Measurements from ENCODE around the gene ACTG2. TPM values are rescaled to one million over a fixed set of nuclear protein-coding genes. Genes with fewer than 3 reads are reported as not detected.
"Not testable (repeated sequence)": the region's sequence is repeated elsewhere in the genome, so short reads cannot be mapped to it uniquely, and the experiment has no call there.

ACTG2 gene
- total and polyA plus RNA-seq, 2 donors (not counting 1 experiment from before 2014, with no cell fraction given): not detected

DNA sequence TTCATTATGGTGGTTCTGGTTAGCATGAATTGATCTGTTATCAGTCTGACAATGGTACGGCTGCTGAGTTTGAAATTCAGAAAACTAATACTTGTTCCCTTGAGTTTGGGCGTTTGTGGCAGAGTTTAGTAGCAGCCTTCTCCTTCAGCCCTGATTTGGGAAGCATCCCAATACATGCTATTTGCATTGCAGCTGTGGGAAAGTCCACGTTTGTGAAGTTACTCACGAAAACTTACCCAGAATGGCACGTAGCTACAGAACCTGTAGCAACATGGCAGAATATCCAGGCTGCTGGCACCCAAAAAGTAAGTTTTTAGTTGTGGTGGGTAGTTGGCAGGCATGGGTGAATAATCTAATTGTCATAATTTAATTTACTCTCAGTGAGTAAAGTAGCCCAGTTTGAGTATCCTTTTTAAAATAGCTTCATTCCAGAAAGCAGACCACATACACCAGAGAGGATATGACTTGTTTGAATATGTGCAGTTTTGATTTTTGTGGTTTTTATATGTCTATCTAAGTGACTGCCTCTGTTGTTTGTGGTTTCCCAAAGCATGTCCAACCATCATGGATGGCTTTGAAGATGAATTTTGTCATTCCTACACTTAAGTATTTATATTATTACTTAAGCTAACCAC lies 46.0 kb downstream of the ACTG2 start:
- intact Hi-C loops (cut with micrococcal nuclease): no loop called here
- no peak overlapping the region for H3K4me3 Mint-ChIP-seq
- H3K27ac Mint-ChIP-seq: no peak overlapping the region

DNA sequence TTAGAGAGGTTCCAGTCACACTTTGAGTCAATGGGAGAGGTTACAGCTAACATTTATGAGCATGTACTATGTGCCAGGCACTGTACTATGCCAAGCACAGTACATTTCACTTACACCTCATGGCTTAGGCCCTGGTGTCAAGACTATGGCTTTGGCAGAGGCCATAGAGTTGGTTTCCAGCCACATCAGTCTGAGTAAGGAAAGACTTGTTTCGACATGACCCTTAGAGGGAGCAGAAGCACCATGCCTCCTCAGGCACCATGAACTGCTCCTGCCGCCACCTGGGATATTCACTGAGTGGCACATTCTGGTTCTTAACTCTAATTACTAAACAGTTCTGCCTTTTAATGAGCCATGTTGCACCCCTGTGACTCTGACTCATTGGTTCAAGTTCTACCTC lies 46.6 kb downstream of the ACTG2 start:
- peaks cover 11 to 53% of the 10 kb centered on the region in 2 experiments for H3K36me3 ChIP-seq (replicated peaks in 1 of 2; ENCODE audit: control extremely low read depth in 1 of 2, control insufficient read depth in 1 of 2, extremely low read depth in 1 of 2, insufficient read depth in 2 of 2, low read length in 1 of 2)
- no peak overlapping the region for H2AFZ ChIP-seq (ENCODE audit: insufficient read depth, low read depth, low read length, poor library complexity, severe bottlenecking)
- intact Hi-C loops (cut with micrococcal nuclease): no loop called here
- WGBS (ENCODE audit: insufficient coverage): 79% methylated on average over 2 of the region's 2 CpGs
- H3K27ac ChIP-seq (ENCODE audit: low read length in 2 of 2): no peak overlapping the region
- Mint-ChIP-seq H3K9me3 (ENCODE audit: insufficient read depth) (no peaks in the 10 kb centered on the region), H3K27me3 (no peaks in the 10 kb centered on the region), H3K27ac (no peak overlapping the region), H3K4me3 (no peak overlapping the region), H3K4me1 (peaks cover 42% of the 10 kb centered on the region)
- no peaks in the 10 kb centered on the region for H3K9me3 ChIP-seq (ENCODE audit: control extremely low read depth in 1 of 3, control insufficient read depth in 2 of 3, insufficient read depth in 1 of 3, low read length in 2 of 3)
- POLR2A ChIA-PET: no interaction called here
- CTCF ChIA-PET: interaction anchor here (1.1 to 1.8 kb wide), 2 partner anchors 11 to 140 kb away, joined by 3 to 4 read pairs; no protein-coding TSS in a partner anchor
- no peak overlapping the region for H3K9ac ChIP-seq (ENCODE audit: low read length)
- no peak for ATAC-seq (ENCODE audit: low read depth)
- H3K4me2 ChIP-seq (replicated peaks; ENCODE audit: low read depth, low read length, poor library complexity, severe bottlenecking): no peak overlapping the region
- no peaks in the 10 kb centered on the region for H3K27me3 ChIP-seq (replicated peaks in 1 of 4; ENCODE audit: control extremely low read depth in 1 of 4, control insufficient read depth in 3 of 4, insufficient read depth in 4 of 4, low read length in 3 of 4)
- peaks cover 91% of the 10 kb centered on the region for H3K79me2 ChIP-seq (ENCODE audit: control insufficient read depth, insufficient read depth, low read length)
- no peak for DNase-seq
- peaks cover 73% of the 10 kb centered on the region for H4K20me1 ChIP-seq (ENCODE audit: control insufficient read depth, insufficient read depth, low read length, poor library complexity, severe bottlenecking)
- peaks cover 0 to 12% of the 10 kb centered on the region in 2 donors for H3K4me1 ChIP-seq (ENCODE audit: control insufficient read depth in 2 of 2, insufficient read depth in 2 of 2, low read length in 2 of 2)
- TF ChIP-seq, protein P1, sequence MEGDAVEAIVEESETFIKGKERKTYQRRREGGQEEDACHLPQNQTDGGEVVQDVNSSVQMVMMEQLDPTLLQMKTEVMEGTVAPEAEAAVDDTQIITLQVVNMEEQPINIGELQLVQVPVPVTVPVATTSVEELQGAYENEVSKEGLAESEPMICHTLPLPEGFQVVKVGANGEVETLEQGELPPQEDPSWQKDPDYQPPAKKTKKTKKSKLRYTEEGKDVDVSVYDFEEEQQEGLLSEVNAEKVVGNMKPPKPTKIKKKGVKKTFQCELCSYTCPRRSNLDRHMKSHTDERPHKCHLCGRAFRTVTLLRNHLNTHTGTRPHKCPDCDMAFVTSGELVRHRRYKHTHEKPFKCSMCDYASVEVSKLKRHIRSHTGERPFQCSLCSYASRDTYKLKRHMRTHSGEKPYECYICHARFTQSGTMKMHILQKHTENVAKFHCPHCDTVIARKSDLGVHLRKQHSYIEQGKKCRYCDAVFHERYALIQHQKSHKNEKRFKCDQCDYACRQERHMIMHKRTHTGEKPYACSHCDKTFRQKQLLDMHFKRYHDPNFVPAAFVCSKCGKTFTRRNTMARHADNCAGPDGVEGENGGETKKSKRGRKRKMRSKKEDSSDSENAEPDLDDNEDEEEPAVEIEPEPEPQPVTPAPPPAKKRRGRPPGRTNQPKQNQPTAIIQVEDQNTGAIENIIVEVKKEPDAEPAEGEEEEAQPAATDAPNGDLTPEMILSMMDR (IDR thresholded peaks at IDR 0.05): no peak
- TF ChIP-seq EZH2 (IDR thresholded peaks at IDR 0.05; ENCODE audit: borderline replicate concordance, insufficient read depth, low read depth, low read length, poor library complexity, severe bottlenecking): no peak
- no peak overlapping the region for H3K4me3 ChIP-seq (ENCODE audit: control extremely low read depth in 1 of 5, extremely low read depth in 1 of 5, insufficient read depth in 1 of 5, low read depth in 2 of 5, low read length in 4 of 5)

More for the DNA sequence above, 46.0 kb downstream of the ACTG2 start:
- DNase-seq (no peak), ATAC-seq (ENCODE audit: low read depth) (no peak)
- POLR2A ChIA-PET: no interaction called here
- H3K4me1 Mint-ChIP-seq: peaks cover 41% of the 10 kb centered on the region
- Histone ChIP-seq H2AFZ (ENCODE audit: insufficient read depth, low read depth, low read length, poor library complexity, severe bottlenecking) (no peak overlapping the region), H3K79me2 (ENCODE audit: control insufficient read depth, insufficient read depth, low read length) (peaks cover 91% of the 10 kb centered on the region), H3K27ac (ENCODE audit: low read length in 2 of 2) (peak overlapping the region in 1 of 2 donors; percentile 16), H3K36me3 (replicated peaks in 1 of 2; ENCODE audit: control extremely low read depth in 1 of 2, control insufficient read depth in 1 of 2, extremely low read depth in 1 of 2, insufficient read depth in 2 of 2, low read length in 1 of 2) (peaks cover 11 to 49% of the 10 kb centered on the region in 2 experiments), H3K27me3 (replicated peaks in 1 of 4; ENCODE audit: control extremely low read depth in 1 of 4, control insufficient read depth in 3 of 4, insufficient read depth in 4 of 4, low read length in 3 of 4) (no peaks in the 10 kb centered on the region), H3K9ac (ENCODE audit: low read length) (no peak overlapping the region), H3K9me3 (ENCODE audit: control extremely low read depth in 1 of 3, control insufficient read depth in 2 of 3, insufficient read depth in 1 of 3, low read length in 2 of 3) (no peaks in the 10 kb centered on the region), H3K4me2 (replicated peaks; ENCODE audit: low read depth, low read length, poor library complexity, severe bottlenecking) (no peak overlapping the region), H3K4me3 (ENCODE audit: control extremely low read depth in 1 of 5, extremely low read depth in 1 of 5, insufficient read depth in 1 of 5, low read depth in 2 of 5, low read length in 4 of 5) (no peak overlapping the region), H3K4me1 (ENCODE audit: control insufficient read depth in 2 of 2, insufficient read depth in 2 of 2, low read length in 2 of 2) (peaks cover 0 to 12% of the 10 kb centered on the region in 2 donors), H4K20me1 (ENCODE audit: control insufficient read depth, insufficient read depth, low read length, poor library complexity, severe bottlenecking) (peaks cover 68% of the 10 kb centered on the region)
- no peaks in the 10 kb centered on the region for H3K27me3 Mint-ChIP-seq
- no peaks in the 10 kb centered on the region for H3K9me3 Mint-ChIP-seq (ENCODE audit: insufficient read depth)
- 82% methylated on average over 5 of the region's 5 CpGs for WGBS (ENCODE audit: insufficient coverage)
- TF ChIP-seq, protein P1 (IDR thresholded peaks at IDR 0.05): no peak
- TF ChIP-seq EZH2 (IDR thresholded peaks at IDR 0.05; ENCODE audit: borderline replicate concordance, insufficient read depth, low read depth, low read length, poor library complexity, severe bottlenecking): no peak
- CTCF ChIA-PET: interaction anchor here (1.1 to 1.8 kb wide), 2 partner anchors 11 to 141 kb away, joined by 3 to 4 read pairs; no protein-coding TSS in a partner anchor

DNA sequence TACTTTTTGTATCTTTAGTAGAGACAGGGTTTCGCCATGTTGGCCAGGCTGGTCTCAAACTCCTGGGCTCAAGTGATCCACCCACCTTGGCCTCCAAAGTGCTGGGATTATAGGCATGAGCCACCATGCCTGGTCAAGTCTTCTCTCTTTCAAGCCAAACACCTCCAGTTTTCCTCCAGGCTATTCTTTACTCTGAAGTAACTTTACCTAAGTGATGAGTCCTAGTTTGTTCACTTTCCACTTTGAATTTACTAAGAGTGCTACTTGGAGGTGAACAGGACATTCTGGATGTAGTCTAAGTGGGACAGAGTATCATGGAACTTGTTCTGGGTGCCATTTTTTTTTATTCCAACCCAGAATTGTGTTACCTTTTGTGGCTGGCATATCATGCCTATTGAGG lies 47.3 kb downstream of the ACTG2 start:
- H3K4me3 ChIP-seq (ENCODE audit: control extremely low read depth in 1 of 5, extremely low read depth in 1 of 5, insufficient read depth in 1 of 5, low read depth in 2 of 5, low read length in 4 of 5); H3K27me3 Mint-ChIP-seq; DNase-seq; POLR2A ChIA-PET; H3K9me3 ChIP-seq (ENCODE audit: control extremely low read depth in 1 of 3, control insufficient read depth in 2 of 3, insufficient read depth in 1 of 3, low read length in 2 of 3); H3K4me3 Mint-ChIP-seq; H3K9ac ChIP-seq (ENCODE audit: low read length); H3K4me2 ChIP-seq (replicated peaks; ENCODE audit: low read depth, low read length, poor library complexity, severe bottlenecking); H3K27ac ChIP-seq (ENCODE audit: low read length in 2 of 2); H2AFZ ChIP-seq (ENCODE audit: insufficient read depth, low read depth, low read length, poor library complexity, severe bottlenecking); H3K27me3 ChIP-seq (replicated peaks in 1 of 4; ENCODE audit: control extremely low read depth in 1 of 4, control insufficient read depth in 3 of 4, insufficient read depth in 4 of 4, low read length in 3 of 4); H3K27ac Mint-ChIP-seq; H3K9me3 Mint-ChIP-seq (ENCODE audit: insufficient read depth); ATAC-seq (ENCODE audit: low read depth): not testable (repeated sequence)
- intact Hi-C loops (cut with micrococcal nuclease): loop anchor here (5.0 kb wide), 1 partner anchor 33 kb away; no protein-coding TSS in a partner anchor
- WGBS (ENCODE audit: insufficient coverage): 100% methylated on average over 1 of the region's 1 CpG
- peaks cover 79% of the 10 kb centered on the region for H4K20me1 ChIP-seq (ENCODE audit: control insufficient read depth, insufficient read depth, low read length, poor library complexity, severe bottlenecking)
- peaks cover 91% of the 10 kb centered on the region for H3K79me2 ChIP-seq (ENCODE audit: control insufficient read depth, insufficient read depth, low read length)
- peaks cover 0 to 12% of the 10 kb centered on the region in 2 donors for H3K4me1 ChIP-seq (ENCODE audit: control insufficient read depth in 2 of 2, insufficient read depth in 2 of 2, low read length in 2 of 2)
- peaks cover 11 to 59% of the 10 kb centered on the region in 2 experiments for H3K36me3 ChIP-seq (replicated peaks in 1 of 2; ENCODE audit: control extremely low read depth in 1 of 2, control insufficient read depth in 1 of 2, extremely low read depth in 1 of 2, insufficient read depth in 2 of 2, low read length in 1 of 2)
- H3K4me1 Mint-ChIP-seq: peaks cover 49% of the 10 kb centered on the region
- CTCF ChIA-PET: interaction anchor here (1.8 kb wide), 1 partner anchor 10 kb away, joined by 4 read pairs; no protein-coding TSS in a partner anchor

All from B cell (primary cell).